Measurements from ENCODE around the gene GPR108. TPM values are rescaled to one million over a fixed set of nuclear protein-coding genes. Genes with fewer than 3 reads are reported as not detected.

Gene GPR108
- total and polyA plus RNA-seq, 2 of the 13 experiments (the other 11 are each of a cell fraction or from before 2014, with no cell fraction given) = 36.4 to 63.0 TPM

- TF ChIP-seq XRCC5 (optimal IDR thresholded peaks at IDR 0.05; ENCODE audit: low read length) (peak; percentile 82), ZNF414 (CRISPR knock-in tag; IDR thresholded peaks at IDR 0.05) (peak; percentile 43; the same call in 1 of the 2 replicates), HOXA3 (CRISPR knock-in tag; IDR thresholded peaks at IDR 0.05) (peak; percentile 30; the same call in 1 of the 2 replicates), TBL1XR1 (IDR thresholded peaks at IDR 0.05; ENCODE audit: borderline replicate concordance, low read length, partially characterized antibody) (no peak), STAG1 (CRISPR knock-in tag; IDR thresholded peaks at IDR 0.05) (peak; percentile 83)
- TF ChIP-seq, protein P1, sequence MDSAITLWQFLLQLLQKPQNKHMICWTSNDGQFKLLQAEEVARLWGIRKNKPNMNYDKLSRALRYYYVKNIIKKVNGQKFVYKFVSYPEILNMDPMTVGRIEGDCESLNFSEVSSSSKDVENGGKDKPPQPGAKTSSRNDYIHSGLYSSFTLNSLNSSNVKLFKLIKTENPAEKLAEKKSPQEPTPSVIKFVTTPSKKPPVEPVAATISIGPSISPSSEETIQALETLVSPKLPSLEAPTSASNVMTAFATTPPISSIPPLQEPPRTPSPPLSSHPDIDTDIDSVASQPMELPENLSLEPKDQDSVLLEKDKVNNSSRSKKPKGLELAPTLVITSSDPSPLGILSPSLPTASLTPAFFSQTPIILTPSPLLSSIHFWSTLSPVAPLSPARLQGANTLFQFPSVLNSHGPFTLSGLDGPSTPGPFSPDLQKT (CRISPR knock-in tag; IDR thresholded peaks at IDR 0.05; ENCODE audit: borderline replicate concordance) = no peak
Measured at GRCh38 chr19:6736169-6736916, 1.0 kb downstream of the GPR108 start (continued).

GRCh38 chr19:6735181-6735911 lies 2.0 kb downstream of the GPR108 start:
- intact Hi-C loops (cut with micrococcal nuclease; ENCODE audit: unreplicated experiment) (loop anchor here (10.0 kb wide), 1 partner anchor 1139 kb away; the partner anchor contains the start of gene PRR36), in situ Hi-C loops (cut with HindIII; ENCODE audit: extremely low pct_ligation_motif_present, low pct_unique_long_range_greater_than_20kb) (loop anchor here (5.0 kb wide), 1 partner anchor 127 kb away; no protein-coding TSS in a partner anchor)
- H3K9ac ChIP-seq (ENCODE audit: insufficient read depth, low read depth, low read length) = peak overlapping the region; percentile 90
- H3K4me2 ChIP-seq (ENCODE audit: low read depth, low read length) = peak overlapping the region; percentile 87
- H3K79me2 ChIP-seq (ENCODE audit: insufficient read depth, low read length) = peaks cover 21% of the 10 kb centered on the region
- BruUV-seq (replicated peaks) = no TSS peak
- peaks cover 42% of the 10 kb centered on the region for H3K4me1 ChIP-seq (ENCODE audit: insufficient read depth, low read length)
- TF ChIP-seq ZNF749 (CRISPR knock-in tag; IDR thresholded peaks at IDR 0.05; ENCODE audit: borderline replicate concordance) (no peak), HNRNPLL (IDR thresholded peaks at IDR 0.05; ENCODE audit: low read depth, low read length, poor library complexity, severe bottlenecking) (no peak)
- H3K27me3 ChIP-seq (ENCODE audit: control insufficient read depth in 1 of 2, insufficient read depth in 2 of 2, low read length in 2 of 2) = no peaks in the 10 kb centered on the region; a peak in 1 of 5 replicates
- no peak for ATAC-seq
- H3K9me3 ChIP-seq (ENCODE audit: low read length) = no peaks in the 10 kb centered on the region
- DNase-seq (ENCODE audit: low spot score) = no peak
- peaks cover 0 to 2% of the 10 kb centered on the region in 2 experiments; a peak in 2 of 5 replicates for H3K36me3 ChIP-seq (replicated peaks in 1 of 2; ENCODE audit: control insufficient read depth in 1 of 2, insufficient read depth in 2 of 2, low read length in 2 of 2)
- peak overlapping the region in 2 of 3 experiments; percentile 81 to 90; a peak in 2 of 6 replicates for H3K4me3 ChIP-seq (replicated peaks in 1 of 3; ENCODE audit: insufficient read depth in 1 of 3, low read depth in 2 of 3, low read length in 3 of 3)
- POLR2A ChIA-PET = interaction anchor here (1.3 to 5.4 kb wide), 3 partner anchors 12 to 40 kb away, joined by 4 to 278 read pairs (median 17); partner anchors contain the start of gene C3
- no peaks in the 10 kb centered on the region for H4K20me1 ChIP-seq (ENCODE audit: insufficient read depth, low read length)
- CTCF ChIA-PET (ENCODE audit: low intra/inter-chr PET ratio, low total read pairs) = no interaction called here
- peak overlapping the region; percentile 89 for H3K27ac ChIP-seq (ENCODE audit: extremely low read length, insufficient read depth, low read length)
- no peak for FAIRE-seq
- no peak overlapping the region for H2AFZ ChIP-seq (ENCODE audit: low read length)
- WGBS (ENCODE audit: low lambda C conversion rate) = 88% methylated on average over 14 of the region's 15 CpGs
